Smooth muscle cell (in vitro differentiated cells): ENCODE results near the gene PUM1. TPM values are rescaled to one million over a fixed set of nuclear protein-coding genes. Genes with fewer than 3 reads are reported as not detected.

Experiments used
- DNase-seq: peaks from one replicate; lab custom pipeline; 2025; ENCODE audit not compliant: unreplicated experiment; lab: John Stamatoyannopoulos, UW
- H2AFZ ChIP-seq: fragments of 200-600 bp; sonication (generic); 2 replicates; pipeline ENCODE4 v1.6.0; 2016; ENCODE audit warnings: antibody characterized with exemption, low read depth, mild to moderate bottlenecking
- H3F3A ChIP-seq: fragments of 200-600 bp; sonication (generic); 2 replicates; pipeline ENCODE4 v1.6.0; 2017; ENCODE audit warnings: antibody characterized with exemption, low read depth
- H3K27ac ChIP-seq: fragments of 200-600 bp; sonication (generic); 2 replicates; pipeline ENCODE4 v1.5.1; 2016; ENCODE audit warnings: low read depth, mild to moderate bottlenecking
- H3K27me3 ChIP-seq: fragments of 200-600 bp; sonication (generic); 2 replicates; pipeline ENCODE4 v1.6.1; 2016; ENCODE audit warnings: low read depth, mild to moderate bottlenecking
- H3K36me3 ChIP-seq: fragments of 200-600 bp; sonication (generic); 2 replicates; pipeline ENCODE4 v1.5.1; 2016; ENCODE audit warnings: low read depth
- H3K4me1 ChIP-seq: fragments of 200-600 bp; sonication (generic); 2 replicates; pipeline ENCODE4 v1.5.1; 2016; ENCODE audit warnings: low read depth
- H3K4me2 ChIP-seq: fragments of 200-600 bp; sonication (generic); 2 replicates; pipeline ENCODE4 v1.6.0; 2016; ENCODE audit warnings: mild to moderate bottlenecking
- H3K4me3 ChIP-seq: fragments of 200-600 bp; sonication (generic); 2 replicates; pipeline ENCODE4 v1.5.1; 2016; ENCODE audit warnings: mild to moderate bottlenecking
- H3K79me2 ChIP-seq: fragments of 200-600 bp; sonication (generic); 2 replicates; pipeline ENCODE4 v1.6.0; 2016; ENCODE audit warnings: low read depth, mild to moderate bottlenecking
- H3K9ac ChIP-seq: fragments of 200-600 bp; sonication (generic); 2 replicates; pipeline ENCODE4 v1.6.0; 2016; ENCODE audit warnings: low read depth
- H3K9me3 ChIP-seq: fragments of 200-600 bp; sonication (generic); replicated peaks from 2 replicates; pipeline ENCODE4 v1.5.1; 2016; ENCODE audit warnings: low read depth
- H4K20me1 ChIP-seq: fragments of 200-600 bp; sonication (generic); 2 replicates; pipeline ENCODE4 v1.6.0; 2016; ENCODE audit warnings: low read depth
- CTCF ChIP-seq: fragments of 200-600 bp; sonication (generic); IDR thresholded peaks from 2 replicates; pipeline ENCODE4 v1.5.1; 2017; ENCODE audit warnings: borderline replicate concordance, mild to moderate bottlenecking, antibody characterized with exemption; ENCODE audit not compliant: insufficient read depth, poor library complexity, severe bottlenecking
- WGBS: methylation state at CpG from one replicate; pipeline ENCODE4 v1.1.7; 2016; ENCODE audit warnings: low lambda C conversion rate; 5-methylcytosine and 5-hydroxymethylcytosine counted together
- polyA plus RNA-seq: library from polyadenylated mRNA; unstranded; fragments of >200 nt; fragmentation: Nextera tagmentation; extraction: Ambion mirVana; gene quantifications from 2 replicates; pipeline ENCODE4 v1.2.1, GENCODE V29; 2016
- total RNA-seq: library from RNA; depleted of rRNA; stranded (reverse); fragments of >200 nt; gene quantifications from 2 replicates; pipeline ENCODE4 v1.2.3, GENCODE V29; 2014

PUM1 gene
- total and polyA plus RNA-seq, 2 experiments from 2014 or later: 49.0 to 78.2 TPM

GRCh38 chr1:30885570-30886522 lies 179.7 kb downstream of the PUM1 start:
- Histone ChIP-seq H3K36me3 (no peaks in the 10 kb centered on the region), H3K27ac (no peak overlapping the region), H3K9ac (no peak overlapping the region), H3K4me1 (peaks cover 6% of the 10 kb centered on the region), H3K27me3 (no peaks in the 10 kb centered on the region), H4K20me1 (peaks cover 47% of the 10 kb centered on the region), H3K79me2 (peaks cover 26% of the 10 kb centered on the region), H3K4me3 (no peak overlapping the region), H2AFZ (no peak overlapping the region), H3K9me3 (no peaks in the 10 kb centered on the region), H3K4me2 (no peak overlapping the region), H3F3A (no peaks in the 10 kb centered on the region)
- no peak for TF ChIP-seq CTCF
- WGBS: 83% methylated on average over 17 of the region's 17 CpGs
- DNase-seq: no peak

- Histone ChIP-seq H3K4me1 (peaks cover 6% of the 10 kb centered on the region), H3K9ac (no peak overlapping the region), H3K79me2 (peaks cover 26% of the 10 kb centered on the region), H3K4me3 (no peak overlapping the region), H3K9me3 (no peaks in the 10 kb centered on the region), H3K27me3 (no peaks in the 10 kb centered on the region), H4K20me1 (peaks cover 50% of the 10 kb centered on the region), H3K4me2 (no peak overlapping the region), H2AFZ (no peak overlapping the region), H3F3A (no peaks in the 10 kb centered on the region), H3K36me3 (no peaks in the 10 kb centered on the region), H3K27ac (no peak overlapping the region)
- no peak for TF ChIP-seq CTCF
- no peak for DNase-seq
- 94% methylated on average over 5 of the region's 5 CpGs for WGBS
Observed at GRCh38 chr1:30884723-30885122, 180.8 kb downstream of the PUM1 start.

GRCh38 chr1:30883389-30884172 lies 181.9 kb downstream of the PUM1 start:
- no peaks in the 10 kb centered on the region for H3K27me3 ChIP-seq
- no peak overlapping the region for H2AFZ ChIP-seq
- no peak overlapping the region for H3K9ac ChIP-seq
- H3K4me3 ChIP-seq: no peak overlapping the region
- H3K4me1 ChIP-seq: peaks cover 6% of the 10 kb centered on the region
- H3K9me3 ChIP-seq: no peaks in the 10 kb centered on the region
- no peaks in the 10 kb centered on the region for H3K36me3 ChIP-seq
- peaks cover 26% of the 10 kb centered on the region for H3K79me2 ChIP-seq
- no peak for TF ChIP-seq CTCF
- no peak overlapping the region for H3K27ac ChIP-seq
- whole genome bisulfite sequencing: 90% methylated on average over 18 of the region's 18 CpGs
- H3K4me2 ChIP-seq: no peak overlapping the region
- no peaks in the 10 kb centered on the region for H3F3A ChIP-seq
- DNase-seq: no peak
- peaks cover 62% of the 10 kb centered on the region for H4K20me1 ChIP-seq
